CD4-positive, alpha-beta memory T cell (primary cell): ENCODE data around the gene PTCRA. TPM values are rescaled to one million over a fixed set of nuclear protein-coding genes. Genes with fewer than 3 reads are reported as not detected.
"Not testable (repeated sequence)": the region's sequence is repeated elsewhere in the genome, so short reads cannot be mapped to it uniquely, and the experiment has no call there.

ENCODE experiments used
- CTCF ChIA-PET: fragments of 350-600 bp; sonication (Branson Sonifier 250); formaldehyde crosslinking; loops from one replicate; lab custom pipeline; 2021; ENCODE audit warnings: inconsistent platforms; ENCODE audit not compliant: partially characterized antibody; lab: Charles Lee
- POLR2A ChIA-PET: fragments of 350-600 bp; sonication (Branson Sonifier 250); formaldehyde crosslinking; loops from one replicate; lab custom pipeline; 2021; ENCODE audit not compliant: partially characterized antibody; lab: Charles Lee
- DNase-seq, 5 donors: peaks; one replicate each; pipeline versions ENCODE4 v3.0.0 to v3.0.0-alpha.2; 2020 to 2022; ENCODE audit warnings: mixed read lengths in 1 of 5
- H3K27ac ChIP-seq: one replicate; pipeline ENCODE4 v1.7.0; 2013; ENCODE audit warnings: low read depth, low read length
- H3K27me3 ChIP-seq: 2 replicates; pipeline ENCODE4 v1.7.0; 2013; ENCODE audit warnings: mild to moderate bottlenecking, low read length, moderate library complexity; ENCODE audit not compliant: insufficient read depth
- H3K36me3 ChIP-seq: 2 replicates; pipeline ENCODE4 v1.7.0; 2013; ENCODE audit warnings: mild to moderate bottlenecking, low read length, moderate library complexity; ENCODE audit not compliant: insufficient read depth
- H3K4me1 ChIP-seq: 2 replicates; pipeline ENCODE4 v1.7.0; 2013; ENCODE audit warnings: mild to moderate bottlenecking, low read length, moderate library complexity; ENCODE audit not compliant: insufficient read depth
- H3K4me3 ChIP-seq, 2 donors: one replicate each; pipeline ENCODE4 v1.7.0; 2013; ENCODE audit warnings: low read length in 2 of 2, mild to moderate bottlenecking in 1 of 2
- H3K9me3 ChIP-seq, 2 donors: one replicate each; pipeline ENCODE4 v1.7.0; 2013; ENCODE audit warnings: low read length in 2 of 2, control low read depth in 1 of 2; ENCODE audit not compliant: control insufficient read depth in 1 of 2
- H3K27ac Mint-ChIP-seq, 7 donors: one replicate each; pipeline ENCODE4 v1.8.0; 2020 to 2021; ENCODE audit warnings: mixed read lengths in 7 of 7, mild to moderate bottlenecking in 6 of 7, inconsistent platforms in 3 of 7, moderate library complexity in 3 of 7
- H3K27me3 Mint-ChIP-seq, 2 donors: one replicate each; pipeline ENCODE4 v1.8.0; 2020 to 2021; ENCODE audit warnings: mixed read lengths in 2 of 2
- H3K36me3 Mint-ChIP-seq, 2 donors: one replicate each; pipeline ENCODE4 v1.8.0; 2020 to 2021; ENCODE audit warnings: mixed read lengths in 2 of 2, inconsistent platforms in 1 of 2, mild to moderate bottlenecking in 1 of 2
- H3K4me1 Mint-ChIP-seq, 4 donors: one replicate each; pipeline ENCODE4 v1.8.0; 2020 to 2021; ENCODE audit warnings: mixed read lengths in 4 of 4, mild to moderate bottlenecking in 1 of 4
- H3K4me3 Mint-ChIP-seq, 8 donors: one replicate each; pipeline ENCODE4 v1.8.0; 2020 to 2021; ENCODE audit warnings: mixed read lengths in 8 of 8, mild to moderate bottlenecking in 7 of 8, moderate library complexity in 6 of 8, inconsistent platforms in 3 of 8
- H3K9me3 Mint-ChIP-seq, 8 donors: one replicate each; pipeline ENCODE4 v1.8.0; 2020 to 2021; ENCODE audit warnings: mixed read lengths in 8 of 8, mild to moderate bottlenecking in 5 of 8, inconsistent platforms in 3 of 8, moderate library complexity in 1 of 8
- intact Hi-C: fragments of 100-400 bp; cut with micrococcal nuclease; formaldehyde crosslinking; loops from one replicate; pipeline ENCODE4 v1.15.1; 2023
- polyA plus RNA-seq, 2 donors: library from polyadenylated mRNA; unstranded; fragments of 300-500 nt; fragmentation: Illumina TruSeq; gene quantifications; one replicate each; pipeline ENCODE4 v1.2.3, GENCODE V29; 2021
- total RNA-seq, 2 experiments: library from RNA; stranded (reverse); gene quantifications; one replicate each; pipeline ENCODE4 v1.2.3, GENCODE V29; 2021

Gene PTCRA
- total and polyA plus RNA-seq, 4 experiments from 2014 or later: not detected

GRCh38 chr6:42902429-42903263 lies 13.2 kb upstream of the PTCRA start:
- Mint-ChIP-seq H3K27ac (peak overlapping the region in 1 of 7 donors; percentile 38), H3K4me1 (peaks cover 4 to 11% (median 6%) of the 10 kb centered on the region in 4 donors)
- H3K27me3 Mint-ChIP-seq, H3K36me3 Mint-ChIP-seq, H3K36me3 ChIP-seq, DNase-seq, H3K27ac ChIP-seq, POLR2A ChIA-PET, H3K9me3 ChIP-seq, H3K4me3 Mint-ChIP-seq, H3K9me3 Mint-ChIP-seq, H3K4me1 ChIP-seq, H3K27me3 ChIP-seq, H3K4me3 ChIP-seq: not testable (repeated sequence)
- intact Hi-C loops: loop anchor here (5.0 kb wide), 1 partner anchor 110 kb away; the partner anchor contains the start of genes KLHDC3 and MEA1
- CTCF ChIA-PET: interaction anchor here (1.4 to 4.7 kb wide), 6 partner anchors 8 to 241 kb away, joined by 3 to 69 read pairs (median 10); a partner anchor contains a TSS

- Histone ChIP-seq H3K36me3 (no peaks in the 10 kb centered on the region), H3K4me3 (no peak overlapping the region), H3K4me1 (peaks cover 8% of the 10 kb centered on the region), H3K9me3 (no peaks in the 10 kb centered on the region), H3K27me3 (no peaks in the 10 kb centered on the region), H3K27ac (no peak overlapping the region)
- H3K36me3 Mint-ChIP-seq: no peaks in the 10 kb centered on the region
- no peaks in the 10 kb centered on the region for H3K9me3 Mint-ChIP-seq
- DNase-seq: no peak
- intact Hi-C loops: loop anchor here (5.0 kb wide), 1 partner anchor 108 kb away; the partner anchor contains the start of genes KLHDC3 and MEA1
- CTCF ChIA-PET: interaction anchor here (2.6 kb wide), 1 partner anchor 238 kb away, joined by 16 read pairs; no protein-coding TSS in a partner anchor
- no peak overlapping the region for H3K27ac Mint-ChIP-seq
- peaks cover 4 to 7% (median 5%) of the 10 kb centered on the region in 4 donors for H3K4me1 Mint-ChIP-seq
- H3K27me3 Mint-ChIP-seq: no peaks in the 10 kb centered on the region
- no peak overlapping the region for H3K4me3 Mint-ChIP-seq
- POLR2A ChIA-PET: no interaction called here
Observed at GRCh38 chr6:42904467-42904866, 11.4 kb upstream of the PTCRA start.

GRCh38 chr6:42907336-42907735 lies 8.5 kb upstream of the PTCRA start:
- no peaks in the 10 kb centered on the region for H3K9me3 ChIP-seq
- POLR2A ChIA-PET: no interaction called here
- Mint-ChIP-seq H3K27me3 (peaks cover 0 to 6% of the 10 kb centered on the region in 2 donors), H3K4me3 (no peak overlapping the region), H3K36me3 (no peaks in the 10 kb centered on the region), H3K4me1 (peaks cover 0 to 4% (median 0%) of the 10 kb centered on the region in 4 donors), H3K27ac (no peak overlapping the region), H3K9me3 (no peaks in the 10 kb centered on the region)
- no peak for DNase-seq
- intact Hi-C loops: no loop called here
- no peak overlapping the region for H3K4me3 ChIP-seq
- H3K4me1 ChIP-seq: no peaks in the 10 kb centered on the region
- no peaks in the 10 kb centered on the region for H3K36me3 ChIP-seq
- CTCF ChIA-PET: interaction anchor here (2.1 kb wide), 1 partner anchor 237 kb away, joined by 10 read pairs; no protein-coding TSS in a partner anchor
- H3K27ac ChIP-seq: no peak overlapping the region
- no peaks in the 10 kb centered on the region for H3K27me3 ChIP-seq

GRCh38 chr6:42909835-42910234 lies 6.0 kb upstream of the PTCRA start:
- H3K9me3 Mint-ChIP-seq: no peaks in the 10 kb centered on the region
- Histone ChIP-seq H3K9me3 (no peaks in the 10 kb centered on the region), H3K4me1 (no peaks in the 10 kb centered on the region), H3K27ac (no peak overlapping the region), H3K36me3 (no peaks in the 10 kb centered on the region), H3K27me3 (no peaks in the 10 kb centered on the region), H3K4me3 (no peak overlapping the region)
- H3K4me1 Mint-ChIP-seq: peaks cover 0 to 4% (median 0%) of the 10 kb centered on the region in 4 donors
- ChIA-PET POLR2A (no interaction called here), CTCF (interaction anchor here (0.6 to 0.9 kb wide), 3 partner anchors 8 to 888 kb away, joined by 3 to 6 read pairs (median 4); no protein-coding TSS in a partner anchor)
- no peak for DNase-seq
- peaks cover 1 to 10% of the 10 kb centered on the region in 2 donors for H3K27me3 Mint-ChIP-seq
- intact Hi-C loops: no loop called here
- H3K36me3 Mint-ChIP-seq: no peaks in the 10 kb centered on the region
- no peak overlapping the region for H3K4me3 Mint-ChIP-seq
- H3K27ac Mint-ChIP-seq: no peak overlapping the region

GRCh38 chr6:42911171-42912021 lies 4.5 kb upstream of the PTCRA start:
- Mint-ChIP-seq H3K4me3 (peak overlapping the region in 3 of 8 donors; percentile 20 to 32 (median 29)), H3K9me3 (no peaks in the 10 kb centered on the region), H3K4me1 (peaks cover 0 to 4% (median 0%) of the 10 kb centered on the region in 4 donors), H3K36me3 (no peaks in the 10 kb centered on the region), H3K27ac (no peak overlapping the region), H3K27me3 (peaks cover 1 to 14% of the 10 kb centered on the region in 2 donors)
- intact Hi-C loops: no loop called here
- CTCF ChIA-PET: interaction anchor here (1.1 to 1.3 kb wide), 2 partner anchors 153 to 232 kb away, joined by 3 to 4 read pairs; no protein-coding TSS in a partner anchor
- Histone ChIP-seq H3K9me3 (no peaks in the 10 kb centered on the region), H3K4me3 (no peak overlapping the region), H3K27me3 (no peaks in the 10 kb centered on the region), H3K36me3 (no peaks in the 10 kb centered on the region), H3K27ac (no peak overlapping the region), H3K4me1 (no peaks in the 10 kb centered on the region)
- POLR2A ChIA-PET: no interaction called here
- DNase-seq: no peak

GRCh38 chr6:42914546-42914945 lies 1.3 kb upstream of the PTCRA start:
- Mint-ChIP-seq H3K4me3 (no peak overlapping the region), H3K27me3 (peaks cover 1 to 14% of the 10 kb centered on the region in 2 donors), H3K9me3 (no peaks in the 10 kb centered on the region), H3K36me3 (no peaks in the 10 kb centered on the region), H3K27ac (no peak overlapping the region), H3K4me1 (peaks cover 0 to 4% (median 0%) of the 10 kb centered on the region in 4 donors)
- Histone ChIP-seq H3K27ac (no peak overlapping the region), H3K9me3 (no peaks in the 10 kb centered on the region), H3K27me3 (no peaks in the 10 kb centered on the region), H3K4me3 (no peak overlapping the region), H3K4me1 (no peaks in the 10 kb centered on the region), H3K36me3 (no peaks in the 10 kb centered on the region)
- POLR2A ChIA-PET: no interaction called here
- CTCF ChIA-PET: interaction anchor here (1.0 to 1.5 kb wide), 3 partner anchors 9 to 229 kb away, joined by 3 to 6 read pairs (median 4); no protein-coding TSS in a partner anchor
- intact Hi-C loops: no loop called here
- DNase-seq: no peak
